ENCODE results near the gene MYL4.
"Not testable (repeated sequence)": the region's sequence is repeated elsewhere in the genome, so short reads cannot be mapped to it uniquely, and the experiment has no call there.

Gene MYL4

GRCh38 chr17:47193931-47194511 lies 15.1 kb upstream of the MYL4 start:
- DNase-seq (ENCODE audit: low read depth): no peak

- no peak for DNase-seq (ENCODE audit: low read depth)
These were observed 11.3 kb upstream of the MYL4 start for GRCh38 chr17:47197821-47198220.

GRCh38 chr17:47199627-47200324 lies 9.4 kb upstream of the MYL4 start:
- no peak for DNase-seq (ENCODE audit: low read depth)

- DNase-seq (ENCODE audit: low read depth): no peak
These were observed 8.9 kb upstream of the MYL4 start for GRCh38 chr17:47200325-47200664.

- DNase-seq (ENCODE audit: low read depth): no peak
These were observed 8.0 kb upstream of the MYL4 start for GRCh38 chr17:47201166-47201565.

- no peak for DNase-seq (ENCODE audit: low read depth)
These were observed 5.0 kb upstream of the MYL4 start for GRCh38 chr17:47203984-47204721.

- DNase-seq (ENCODE audit: low read depth): no peak
These were observed 4.3 kb upstream of the MYL4 start for GRCh38 chr17:47204722-47205418.

GRCh38 chr17:47205419-47205963 lies 3.7 kb upstream of the MYL4 start:
- no peak for DNase-seq (ENCODE audit: low read depth)

- no peak for DNase-seq (ENCODE audit: low read depth)
These were observed 1.7 kb upstream of the MYL4 start for GRCh38 chr17:47207143-47208067.

- DNase-seq (ENCODE audit: low read depth): no peak
These were observed 351 bp downstream of the MYL4 start for GRCh38 chr17:47209499-47209898.

GRCh38 chr17:47210105-47210504 lies 957 bp downstream of the MYL4 start:
- DNase-seq (ENCODE audit: low read depth): no peak

- no peak for DNase-seq (ENCODE audit: low read depth)
These were observed 1.6 kb downstream of the MYL4 start for GRCh38 chr17:47210779-47211178.

GRCh38 chr17:47212458-47212857 lies 3.3 kb downstream of the MYL4 start:
- no peak for DNase-seq (ENCODE audit: low read depth)

- DNase-seq (ENCODE audit: low read depth): no peak
These were observed 4.4 kb downstream of the MYL4 start for GRCh38 chr17:47213540-47213939.

- DNase-seq (ENCODE audit: low read depth): no peak
These were observed 5.8 kb downstream of the MYL4 start for GRCh38 chr17:47214931-47215330.

GRCh38 chr17:47216821-47217220 lies 7.7 kb downstream of the MYL4 start:
- DNase-seq (ENCODE audit: low read depth): not testable (repeated sequence)

- not testable (repeated sequence) for DNase-seq (ENCODE audit: low read depth)
These were observed 8.1 kb downstream of the MYL4 start for GRCh38 chr17:47217279-47217678.

- DNase-seq (ENCODE audit: low read depth): no peak
These were observed 9.8 kb downstream of the MYL4 start for GRCh38 chr17:47218896-47219430.

- DNase-seq (ENCODE audit: low read depth): no peak
These were observed 10.7 kb downstream of the MYL4 start for GRCh38 chr17:47219621-47220475.

GRCh38 chr17:47220531-47220999 lies 11.4 kb downstream of the MYL4 start:
- DNase-seq (ENCODE audit: low read depth): no peak
